CD4-positive, alpha-beta T cell treated with Interleukin-4 for 4 hours (primary cell): ENCODE measurements around the gene FBXW11.
"Not testable (repeated sequence)": the region's sequence is repeated elsewhere in the genome, so short reads cannot be mapped to it uniquely, and the experiment has no call there.

Source experiments
- DNase-seq: peaks from one replicate; pipeline ENCODE4 v3.0.0-alpha.2; 2020

The FBXW11 gene

GRCh38 chr5:171946000-171946781 lies 60.2 kb downstream of the FBXW11 start:
- no peak for DNase-seq

GRCh38 chr5:171945476-171945875 lies 61.0 kb downstream of the FBXW11 start:
- DNase-seq: no peak

GRCh38 chr5:171945066-171945465 lies 61.4 kb downstream of the FBXW11 start:
- no peak for DNase-seq

- not testable (repeated sequence) for DNase-seq
These were observed 64.3 kb downstream of the FBXW11 start for GRCh38 chr5:171942112-171942516.

GRCh38 chr5:171941675-171942074 lies 64.8 kb downstream of the FBXW11 start:
- DNase-seq: not testable (repeated sequence)

- DNase-seq: not testable (repeated sequence)
These were observed 65.2 kb downstream of the FBXW11 start for GRCh38 chr5:171941275-171941674.

GRCh38 chr5:171939951-171940350 lies 66.5 kb downstream of the FBXW11 start:
- DNase-seq: no peak

GRCh38 chr5:171938358-171938757 lies 68.1 kb downstream of the FBXW11 start:
- DNase-seq: no peak

- DNase-seq: no peak
These were observed 69.1 kb downstream of the FBXW11 start for GRCh38 chr5:171937351-171937750.

- no peak for DNase-seq
These were observed 71.9 kb downstream of the FBXW11 start for GRCh38 chr5:171934586-171934985.

- DNase-seq: no peak
These were observed 75.3 kb downstream of the FBXW11 start for GRCh38 chr5:171931163-171931562.

- DNase-seq: no peak
These were observed 79.0 kb downstream of the FBXW11 start for GRCh38 chr5:171927345-171927941.

GRCh38 chr5:171926311-171926710 lies 80.1 kb downstream of the FBXW11 start:
- no peak for DNase-seq

GRCh38 chr5:171924493-171925122 lies 81.8 kb downstream of the FBXW11 start:
- DNase-seq: no peak

- no peak for DNase-seq
These were observed 85.6 kb downstream of the FBXW11 start for GRCh38 chr5:171920765-171921391.

GRCh38 chr5:171915700-171916099 lies 90.7 kb downstream of the FBXW11 start:
- DNase-seq: not testable (repeated sequence)

- DNase-seq: no peak
These were observed 91.6 kb downstream of the FBXW11 start for GRCh38 chr5:171914726-171915338.

GRCh38 chr5:171913987-171914273 lies 92.5 kb downstream of the FBXW11 start:
- DNase-seq: no peak

- DNase-seq: no peak
These were observed 95.3 kb downstream of the FBXW11 start for GRCh38 chr5:171911152-171911551.

GRCh38 chr5:171908638-171909037 lies 97.8 kb downstream of the FBXW11 start:
- no peak for DNase-seq

GRCh38 chr5:171907725-171908343 lies 98.6 kb downstream of the FBXW11 start:
- peak; percentile 68 for DNase-seq

GRCh38 chr5:171906703-171907590 lies 99.5 kb downstream of the FBXW11 start:
- DNase-seq: no peak
